ENCODE results near the gene SERPING1.

GRCh38 chr11:57658023-57658361 is 60.5 kb downstream of the SERPING1 start:
- TF ChIP-seq, protein P1, sequence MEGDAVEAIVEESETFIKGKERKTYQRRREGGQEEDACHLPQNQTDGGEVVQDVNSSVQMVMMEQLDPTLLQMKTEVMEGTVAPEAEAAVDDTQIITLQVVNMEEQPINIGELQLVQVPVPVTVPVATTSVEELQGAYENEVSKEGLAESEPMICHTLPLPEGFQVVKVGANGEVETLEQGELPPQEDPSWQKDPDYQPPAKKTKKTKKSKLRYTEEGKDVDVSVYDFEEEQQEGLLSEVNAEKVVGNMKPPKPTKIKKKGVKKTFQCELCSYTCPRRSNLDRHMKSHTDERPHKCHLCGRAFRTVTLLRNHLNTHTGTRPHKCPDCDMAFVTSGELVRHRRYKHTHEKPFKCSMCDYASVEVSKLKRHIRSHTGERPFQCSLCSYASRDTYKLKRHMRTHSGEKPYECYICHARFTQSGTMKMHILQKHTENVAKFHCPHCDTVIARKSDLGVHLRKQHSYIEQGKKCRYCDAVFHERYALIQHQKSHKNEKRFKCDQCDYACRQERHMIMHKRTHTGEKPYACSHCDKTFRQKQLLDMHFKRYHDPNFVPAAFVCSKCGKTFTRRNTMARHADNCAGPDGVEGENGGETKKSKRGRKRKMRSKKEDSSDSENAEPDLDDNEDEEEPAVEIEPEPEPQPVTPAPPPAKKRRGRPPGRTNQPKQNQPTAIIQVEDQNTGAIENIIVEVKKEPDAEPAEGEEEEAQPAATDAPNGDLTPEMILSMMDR (IDR thresholded peaks at IDR 0.05; ENCODE audit: extremely low read depth in 1 of 2, insufficient read depth in 1 of 2, low read depth in 1 of 2, low read length in 2 of 2) = no peak
- no peak for TF ChIP-seq POLR2A (IDR thresholded peaks at IDR 0.05; ENCODE audit: low read depth, low read length)
- TF ChIP-seq POLR2AphosphoS5 (IDR thresholded peaks at IDR 0.05; ENCODE audit: insufficient read depth, low read depth, low read length) = no peak

Data from endothelial cell of umbilical vein (primary cell).